Endothelial cell of umbilical vein (primary cell): Measurements from ENCODE around the gene APCDD1L. TPM values are rescaled to one million over a fixed set of nuclear protein-coding genes. Genes with fewer than 3 reads are reported as not detected.

Experiments
- BruUV-seq: library from RNA; stranded (reverse); fragments of 400-500 nt; replicated peaks from 2 replicates; lab custom pipeline; 2021; lab: Mats Ljungman, UMichigan
- CTCF ChIA-PET: fragments of 300-600, 350-600 bp; sonication (Branson Sonifier 250); formaldehyde crosslinking; loops from one replicate; lab custom pipeline; 2021; ENCODE audit warnings: antibody characterized with exemption, inconsistent platforms; lab: Charles Lee
- POLR2A ChIA-PET: fragments of 300-600, 350-600 bp; sonication (Branson Sonifier 250); formaldehyde crosslinking; loops from one replicate; lab custom pipeline; 2021; ENCODE audit warnings: antibody characterized with exemption, inconsistent platforms; lab: Charles Lee
- DNase-seq: peaks from one replicate; pipeline ENCODE4 v3.0.0-alpha.2; 2011; ENCODE audit warnings: low read depth, low spot score
- FAIRE-seq: peaks from 2 replicates; lab custom pipeline; 2011; peaks lifted over from hg19 to GRCh38; lab: Jason Lieb, UNC
- H2AFZ ChIP-seq: 2 replicates; pipeline ENCODE4 v1.6.0; 2012; ENCODE audit warnings: low read depth, low read length, control low read depth, inconsistent platforms
- H3K27ac ChIP-seq: 2 replicates; pipeline ENCODE4 v1.5.1; 2011; ENCODE audit warnings: low read depth, mild to moderate bottlenecking, control low read depth, low read length, moderate library complexity; ENCODE audit not compliant: insufficient read depth
- H3K27me3 ChIP-seq, 2 experiments: 2 replicates each; pipeline versions ENCODE4 v1.6.0 to v1.6.1; 2011; ENCODE audit warnings: low read length in 2 of 2, mixed read lengths in 1 of 2; ENCODE audit not compliant: control insufficient read depth in 2 of 2, insufficient read depth in 2 of 2
- H3K36me3 ChIP-seq, 2 experiments: 2 replicates in 1 of 2; 3 replicates in 1 of 2; pipeline ENCODE4 v1.5.1; 2011; ENCODE audit warnings: low read length in 2 of 2, mild to moderate bottlenecking in 1 of 2, moderate library complexity in 1 of 2; ENCODE audit not compliant: control insufficient read depth in 2 of 2, insufficient read depth in 2 of 2; ENCODE audit errors: extremely low read depth in 1 of 2
- H3K4me1 ChIP-seq: 3 replicates; pipeline ENCODE4 v1.5.1; 2011; ENCODE audit warnings: mild to moderate bottlenecking, low read length; ENCODE audit not compliant: control insufficient read depth, insufficient read depth; ENCODE audit errors: extremely low read depth
- H3K4me2 ChIP-seq: 2 replicates; pipeline ENCODE4 v1.6.1; 2011; ENCODE audit warnings: low read length, control low read depth, mixed read lengths; ENCODE audit not compliant: insufficient read depth
- H3K4me3 ChIP-seq, 3 experiments: fragments of 200-600 bp in 1 of 3; sonication (generic), shearing (Covaris generic) in 1 of 3; replicated peaks in 1 of 3; 2 replicates each; pipeline ENCODE4 v1.5.1; 2011 to 2016; ENCODE audit warnings: control low read depth in 3 of 3, low read length in 3 of 3, mild to moderate bottlenecking in 2 of 3, inconsistent platforms in 1 of 3, low read depth in 1 of 3, moderate library complexity in 1 of 3; ENCODE audit not compliant: insufficient read depth in 1 of 3
- H3K79me2 ChIP-seq: 2 replicates; pipeline ENCODE4 v1.6.0; 2012; ENCODE audit warnings: low read length, inconsistent platforms; ENCODE audit not compliant: control insufficient read depth, insufficient read depth
- H3K9ac ChIP-seq: replicated peaks from 2 replicates; pipeline ENCODE3; 2011; ENCODE audit warnings: low read length, control low read depth; ENCODE audit not compliant: insufficient read depth; ENCODE audit errors: extremely low read depth
- H3K9me1 ChIP-seq: replicated peaks from 3 replicates; pipeline ENCODE4 v1.6.0; 2011; ENCODE audit warnings: mild to moderate bottlenecking, low read length; ENCODE audit not compliant: control insufficient read depth, insufficient read depth; ENCODE audit errors: extremely low read depth
- H3K9me3 ChIP-seq: replicated peaks from 2 replicates; pipeline ENCODE4 v1.5.1; 2012; ENCODE audit warnings: low read length, inconsistent platforms; ENCODE audit not compliant: control insufficient read depth, insufficient read depth
- H4K20me1 ChIP-seq: replicated peaks from 2 replicates; pipeline ENCODE3; 2011; ENCODE audit warnings: mild to moderate bottlenecking, low read length; ENCODE audit not compliant: control insufficient read depth, insufficient read depth; ENCODE audit errors: extremely low read depth
- CTCF ChIP-seq, 2 donors: IDR thresholded peaks; 1 replicate in 1 of 2; 2 replicates in 1 of 2; pipeline ENCODE4 v1.5.1; 2011; ENCODE audit warnings: low read length in 2 of 2, mild to moderate bottlenecking in 2 of 2, moderate library complexity in 2 of 2, control low read depth in 1 of 2, inconsistent platforms in 1 of 2, low read depth in 1 of 2; ENCODE audit not compliant: insufficient read depth in 1 of 2; ENCODE audit errors: extremely low read depth in 1 of 2
- EZH2 ChIP-seq: IDR thresholded peaks from 2 replicates; pipeline ENCODE4 v1.6.1; 2012; ENCODE audit warnings: borderline replicate concordance, low read depth, mild to moderate bottlenecking, moderate library complexity, low read length, inconsistent platforms; ENCODE audit not compliant: severe bottlenecking
- FOS ChIP-seq: IDR thresholded peaks from 2 replicates; pipeline ENCODE4 v1.6.1; 2011; ENCODE audit warnings: mild to moderate bottlenecking, low read length, moderate library complexity, borderline replicate concordance; ENCODE audit not compliant: insufficient read depth
- GATA2 ChIP-seq: IDR thresholded peaks from 2 replicates; pipeline ENCODE4 v1.7.0; 2011; ENCODE audit warnings: low read depth, mild to moderate bottlenecking, moderate library complexity, mixed read lengths, low read length; ENCODE audit not compliant: insufficient read length, insufficient read depth
- JUN ChIP-seq: IDR thresholded peaks from 2 replicates; pipeline ENCODE4 v1.6.1; 2011; ENCODE audit warnings: borderline replicate concordance, low read depth; ENCODE audit not compliant: insufficient read length, insufficient read depth
- MAX ChIP-seq: IDR thresholded peaks from 2 replicates; pipeline ENCODE4 v1.6.1; 2011; ENCODE audit not compliant: insufficient read depth, insufficient read length
- MYC ChIP-seq: IDR thresholded peaks from one replicate; pipeline ENCODE4 v1.6.1; 2011; ENCODE audit warnings: mild to moderate bottlenecking, low read depth, low read length
- POLR2A ChIP-seq: IDR thresholded peaks from 2 replicates; pipeline ENCODE4 v1.6.1; 2012; ENCODE audit warnings: low read depth, mild to moderate bottlenecking, control low read depth, low read length
- dilution Hi-C: fragments of 300-500 bp; cut with MboI; formaldehyde crosslinking; loops from one replicate; pipeline ENCODE4 v1.15.0; 2019; ENCODE audit warnings: low sequenced_read_pairs; ENCODE audit not compliant: extremely low pct_ligation_motif_present
- intact Hi-C: fragments of 100-400 bp; cut with micrococcal nuclease; formaldehyde crosslinking; loops from one replicate; pipeline ENCODE4 v1.10.0; 2022
- polyA plus RNA-seq, 4 experiments: library from polyadenylated mRNA; depleted of rRNA in 3 of 4; stranded (reverse) in 3 of 4; unstranded in 1 of 4; fragments of >200 nt; gene quantifications; 2 replicates each; pipeline versions ENCODE4 v1.2.1 to v1.2.3, GENCODE V29; 2011 to 2012; ENCODE audit warnings: missing spikeins in 1 of 4
- total RNA-seq: library from RNA; stranded (reverse); gene quantifications from 2 replicates; pipeline ENCODE4 v1.2.3, GENCODE V29; 2021

The APCDD1L gene
- total and polyA plus RNA-seq, 2 donors (not counting 3 experiments of a cell fraction or from before 2014, with no cell fraction given): 0.17 to 1.4 TPM

GRCh38 chr20:58486207-58486606 is 29.0 kb downstream of the APCDD1L start:
- Histone ChIP-seq H4K20me1 (no peaks in the 10 kb centered on the region), H3K4me3 (no peak overlapping the region), H3K4me1 (peaks cover 4% of the 10 kb centered on the region), H3K9ac (no peak overlapping the region), H3K79me2 (no peaks in the 10 kb centered on the region), H2AFZ (no peak overlapping the region), H3K9me1 (no peaks in the 10 kb centered on the region), H3K9me3 (peaks cover 4% of the 10 kb centered on the region), H3K27me3 (peaks cover 2 to 7% of the 10 kb centered on the region in 2 experiments), H3K27ac (no peak overlapping the region), H3K4me2 (no peak overlapping the region), H3K36me3 (no peaks in the 10 kb centered on the region)
- dilution Hi-C loops (no loop called here), intact Hi-C loops (loop anchor here (10.0 kb wide), 1 partner anchor 599 kb away; no protein-coding TSS in a partner anchor)
- ChIA-PET POLR2A (no interaction called here), CTCF (interaction anchor here (1.2 kb wide), 1 partner anchor 8 kb away, joined by 3 read pairs; no protein-coding TSS in a partner anchor)
- FAIRE-seq (no peak), DNase-seq (no peak)
- no peak for TF ChIP-seq FOS
- TF ChIP-seq POLR2A: no peak
- no peak for TF ChIP-seq MAX
- no peak for TF ChIP-seq MYC
- TF ChIP-seq CTCF (IDR thresholded peaks at IDR 0.05; ENCODE audit: extremely low read depth in 1 of 2, insufficient read depth in 1 of 2, low read depth in 1 of 2, low read length in 2 of 2): no peak
- TF ChIP-seq GATA2: no peak
- TF ChIP-seq JUN: no peak
- no peak for TF ChIP-seq EZH2
- no TSS peak for BruUV-seq
